GM18861 (cell line): Measurements from ENCODE around the gene ZDHHC17.
"Not testable (repeated sequence)": the region's sequence is repeated elsewhere in the genome, so short reads cannot be mapped to it uniquely, and the experiment has no call there.

Experiments
- ATAC-seq: cut with Tn5 transposase; IDR thresholded peaks from one replicate; pipeline ENCODE4 v1.9.1; 2021; ENCODE audit not compliant: unreplicated experiment

The ZDHHC17 gene

DNA sequence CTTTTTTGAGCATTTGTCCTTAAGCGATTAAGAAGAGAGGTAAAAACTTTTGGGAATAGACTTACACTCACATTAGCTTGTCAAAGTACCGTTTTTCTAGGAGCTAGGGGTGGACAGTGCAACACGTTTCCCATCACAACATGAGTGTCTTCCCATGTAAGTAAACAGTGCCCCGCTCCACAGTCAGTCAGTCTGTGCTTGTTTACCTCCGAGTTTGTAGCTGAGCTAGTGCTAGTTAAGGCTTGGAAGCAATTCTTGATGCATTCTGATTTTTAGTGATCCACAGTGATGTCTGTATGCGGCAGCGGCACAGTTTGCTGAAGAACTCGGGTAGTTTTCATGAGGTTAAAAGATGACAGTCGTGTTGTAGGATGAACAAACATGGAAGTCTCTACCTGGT is 941 bp downstream of the ZDHHC17 start:
- no peak for ATAC-seq

DNA sequence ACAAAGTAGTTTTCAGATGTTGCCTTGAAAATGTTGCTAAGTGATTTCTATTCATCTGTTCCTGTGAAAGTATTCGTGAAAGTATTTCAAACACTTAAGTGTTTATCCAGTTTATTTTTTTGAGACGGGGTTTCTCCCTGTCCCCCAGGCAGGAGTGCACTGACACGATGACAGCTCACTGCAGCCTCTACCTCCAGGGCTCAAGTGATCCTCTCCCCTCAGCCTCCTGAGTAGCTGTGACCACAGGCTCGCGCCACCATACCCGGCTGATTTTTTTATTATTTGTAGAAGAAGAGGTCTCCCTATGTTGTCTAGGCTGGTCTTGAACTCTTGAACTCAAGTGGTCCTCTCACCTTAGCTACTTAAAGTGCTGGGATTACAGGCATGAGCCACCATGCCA is 1.7 kb downstream of the ZDHHC17 start:
- ATAC-seq, result no peak

DNA sequence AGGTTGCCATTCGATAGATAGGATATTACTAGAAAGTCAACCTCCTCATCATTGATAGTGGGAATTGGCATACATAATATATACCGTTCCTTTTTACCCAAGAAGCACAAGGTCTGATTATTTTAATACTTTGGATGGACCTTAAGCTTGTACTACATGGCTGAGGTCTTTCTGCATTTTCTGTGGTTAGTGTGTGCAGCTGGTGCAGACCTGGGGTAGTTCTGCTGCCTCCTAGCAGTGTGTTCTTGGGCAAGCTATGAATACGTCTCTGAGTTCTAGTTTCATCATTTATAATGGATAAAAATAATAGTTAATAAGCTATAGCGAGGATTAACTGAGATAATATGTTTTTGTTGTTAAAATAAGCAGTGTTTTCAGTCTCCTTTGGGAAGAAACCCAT is 2.2 kb downstream of the ZDHHC17 start:
- no peak for ATAC-seq

DNA sequence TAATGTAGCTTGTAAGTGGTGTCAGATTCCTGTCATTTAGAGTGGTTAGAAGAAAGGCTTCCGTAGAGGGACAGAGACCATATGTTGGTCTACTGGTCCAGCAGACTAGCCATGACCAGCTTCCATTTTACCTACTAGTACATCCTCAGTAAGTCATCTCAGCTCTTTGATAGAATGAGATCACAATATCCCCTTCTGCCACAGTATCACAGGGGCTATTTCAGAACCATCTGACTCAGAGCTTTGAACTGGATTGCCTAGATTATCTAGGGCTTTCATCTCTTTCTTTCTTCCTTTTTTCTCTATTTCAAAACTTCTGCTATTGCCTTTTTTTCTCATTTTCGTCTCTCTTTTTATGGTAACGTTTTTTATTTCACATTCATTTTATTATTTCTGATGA is 4.7 kb downstream of the ZDHHC17 start:
- no peak for ATAC-seq

DNA sequence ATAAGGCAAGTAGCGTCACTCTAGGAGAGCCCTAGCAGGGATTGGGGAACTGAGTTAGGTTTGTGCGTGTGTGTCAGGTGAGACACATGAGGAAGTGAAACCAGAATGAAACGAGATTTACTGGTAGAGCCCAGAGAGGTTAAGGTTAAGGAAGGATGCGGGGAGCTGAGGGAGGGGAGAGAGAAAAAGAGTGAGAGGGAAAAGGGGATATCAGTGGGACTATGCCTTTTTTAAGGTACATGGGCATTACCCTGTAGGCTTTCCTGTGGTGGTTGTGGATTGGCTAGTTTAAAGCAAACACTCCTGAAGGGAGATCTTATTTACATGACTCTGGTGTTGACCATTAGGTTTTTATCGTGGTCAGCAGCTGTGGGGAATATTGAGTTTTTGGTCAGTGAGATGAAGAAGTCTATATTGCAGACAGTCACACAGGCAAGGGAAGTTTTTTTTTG is 13.9 kb downstream of the ZDHHC17 start:
- ATAC-seq, result peak; percentile 100

DNA sequence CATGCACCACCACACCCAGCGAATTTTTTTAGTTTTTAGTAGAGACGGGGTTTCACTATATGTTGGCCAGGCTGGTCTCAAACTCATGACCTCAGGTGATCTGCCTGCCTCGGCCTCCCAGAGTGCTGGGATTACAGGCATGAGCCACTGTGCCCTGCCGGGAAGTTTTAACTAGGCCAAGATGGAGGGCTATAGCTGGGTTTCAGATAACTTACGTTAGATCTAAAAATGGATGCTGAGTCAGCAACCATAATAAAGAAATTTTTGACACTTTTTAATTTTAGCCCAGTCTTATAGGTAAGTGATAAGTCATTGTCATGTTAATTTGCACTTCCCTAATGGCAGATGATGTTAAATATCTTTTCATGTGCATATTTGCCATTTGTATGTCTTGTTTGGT is 14.4 kb downstream of the ZDHHC17 start:
- ATAC-seq, result no peak

DNA sequence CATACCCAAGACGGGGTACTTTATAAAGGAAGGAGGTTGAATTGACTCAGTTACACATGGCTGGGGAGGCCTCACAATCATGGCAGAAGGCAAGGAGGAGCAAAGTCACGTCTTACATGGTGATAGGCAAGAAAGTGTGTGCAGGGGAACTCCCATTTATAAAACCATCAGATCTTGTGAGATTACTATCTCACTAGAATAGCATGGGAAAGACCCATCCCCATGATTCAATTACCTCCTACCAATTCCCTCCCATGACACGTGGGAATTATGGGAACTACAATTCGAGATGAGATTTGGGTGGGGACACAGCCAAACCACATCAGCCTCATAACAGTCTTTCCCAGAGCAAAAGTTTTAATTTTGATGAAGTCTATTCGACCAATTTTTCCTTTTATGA is 15.4 kb downstream of the ZDHHC17 start:
- ATAC-seq, result not testable (repeated sequence)

DNA sequence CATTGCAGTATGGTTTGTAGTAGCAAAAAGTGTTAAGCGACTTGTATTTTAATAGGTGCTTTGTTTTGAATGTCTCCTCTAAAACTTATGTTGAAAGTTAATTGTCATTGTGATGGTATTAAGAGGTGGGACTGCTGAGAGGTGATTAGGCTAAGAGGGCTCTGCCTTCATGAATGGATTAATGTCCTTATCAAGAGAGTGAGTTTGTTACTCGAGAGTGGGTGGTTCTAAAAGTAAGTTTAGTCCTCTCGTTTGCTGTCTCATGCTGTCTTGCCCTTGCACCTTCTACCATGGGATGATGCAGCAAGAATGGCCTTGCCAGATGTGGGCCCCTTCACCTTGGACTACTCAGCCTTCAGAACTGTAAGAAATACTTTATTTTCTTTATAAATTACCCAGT is 17.4 kb downstream of the ZDHHC17 start:
- ATAC-seq, result no peak

DNA sequence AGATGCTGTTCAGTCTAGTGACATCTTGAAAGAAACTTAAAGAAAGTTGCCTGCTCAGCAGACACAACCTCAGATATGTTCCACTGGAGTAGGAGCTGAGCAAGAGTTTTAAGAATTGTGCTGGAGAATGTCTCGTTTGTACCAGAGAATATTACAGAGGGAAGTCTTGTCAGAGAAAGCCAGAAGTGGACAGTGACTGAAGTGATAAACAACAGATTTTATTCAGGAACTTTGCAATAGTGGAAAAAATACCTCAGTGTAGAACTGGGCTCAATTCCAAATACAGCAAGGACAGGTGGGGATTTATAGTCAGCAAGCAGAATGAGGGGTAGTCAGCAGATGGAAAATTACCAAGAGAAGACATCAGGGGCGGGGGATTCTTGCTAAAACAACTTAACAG is 18.6 kb downstream of the ZDHHC17 start:
- no peak for ATAC-seq

DNA sequence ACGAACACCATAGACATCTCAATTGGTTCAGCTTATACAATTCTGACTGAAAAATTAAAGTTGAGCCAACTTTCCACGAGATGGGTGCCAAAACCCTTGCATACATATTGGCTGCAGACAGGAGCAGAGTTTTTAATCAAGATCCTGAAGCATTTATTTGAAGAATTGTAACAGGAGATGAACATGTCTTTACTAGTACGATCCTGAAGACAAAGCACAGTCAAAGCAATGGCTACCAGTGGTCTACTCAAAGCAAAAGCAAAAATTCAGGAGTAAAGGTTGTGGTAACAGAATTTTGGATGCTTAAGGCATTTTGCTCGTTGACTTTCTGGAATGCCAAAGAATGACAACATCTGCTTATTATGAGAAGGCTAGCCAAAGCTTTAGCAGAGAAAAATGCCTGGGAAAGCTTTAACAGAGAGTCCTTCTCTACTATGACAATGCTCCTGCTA is 20.7 kb downstream of the ZDHHC17 start:
- no peak for ATAC-seq

DNA sequence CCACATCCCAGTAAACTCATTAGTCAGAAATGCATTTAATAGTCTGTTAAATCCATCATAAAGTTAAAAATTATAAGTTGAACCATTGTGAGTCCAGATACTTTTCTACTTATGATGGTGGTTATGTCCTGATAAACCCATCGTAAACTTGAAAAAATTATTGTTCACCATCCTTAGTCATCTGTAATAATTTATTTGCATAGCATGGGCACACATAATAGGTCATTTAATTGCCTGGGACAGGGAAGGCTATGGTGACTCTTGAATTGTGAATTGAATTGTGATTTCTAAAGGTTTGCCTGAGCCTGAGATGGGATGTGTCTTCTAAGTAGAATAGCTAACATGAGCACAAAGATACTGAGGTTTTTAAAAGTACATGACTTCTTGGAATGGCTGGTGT is 21.5 kb downstream of the ZDHHC17 start:
- ATAC-seq, result no peak

DNA sequence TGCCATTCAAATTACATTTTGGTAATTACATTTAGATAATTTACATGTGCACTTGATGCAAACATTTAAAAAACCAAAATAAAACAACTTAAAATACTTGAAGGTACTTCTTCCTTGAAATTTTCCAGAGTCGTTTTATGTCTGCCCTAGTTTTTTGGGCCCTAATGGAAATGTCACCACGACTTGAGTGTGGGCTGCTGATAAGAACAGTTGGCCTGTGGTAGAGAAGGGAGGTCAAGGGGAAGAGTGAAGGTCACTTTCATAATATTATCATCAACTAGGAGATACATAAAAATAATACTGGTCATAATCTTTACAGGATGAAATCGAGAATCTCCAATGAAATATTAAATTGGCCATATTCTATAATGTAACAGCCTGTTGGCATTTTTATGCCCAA is 23.1 kb downstream of the ZDHHC17 start:
- ATAC-seq, result no peak

DNA sequence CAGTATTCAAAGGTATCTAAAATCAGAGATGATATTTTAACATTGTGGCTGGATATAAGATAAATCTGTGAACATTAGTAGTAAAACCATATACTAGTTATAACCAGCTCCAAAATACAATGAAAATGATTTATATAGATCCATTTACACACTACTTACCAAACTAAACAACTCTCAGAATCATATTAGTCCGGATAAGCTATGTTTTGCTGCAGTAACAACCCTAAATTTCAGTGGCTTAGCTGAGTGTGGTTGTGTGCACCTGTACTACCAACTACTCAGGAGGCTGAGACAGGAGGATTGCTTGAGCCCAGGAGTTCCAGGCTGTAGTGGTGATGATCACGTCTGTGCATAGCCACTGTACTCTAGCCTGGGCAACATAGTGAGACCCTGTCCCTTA is 23.8 kb downstream of the ZDHHC17 start:
- ATAC-seq, result no peak

DNA sequence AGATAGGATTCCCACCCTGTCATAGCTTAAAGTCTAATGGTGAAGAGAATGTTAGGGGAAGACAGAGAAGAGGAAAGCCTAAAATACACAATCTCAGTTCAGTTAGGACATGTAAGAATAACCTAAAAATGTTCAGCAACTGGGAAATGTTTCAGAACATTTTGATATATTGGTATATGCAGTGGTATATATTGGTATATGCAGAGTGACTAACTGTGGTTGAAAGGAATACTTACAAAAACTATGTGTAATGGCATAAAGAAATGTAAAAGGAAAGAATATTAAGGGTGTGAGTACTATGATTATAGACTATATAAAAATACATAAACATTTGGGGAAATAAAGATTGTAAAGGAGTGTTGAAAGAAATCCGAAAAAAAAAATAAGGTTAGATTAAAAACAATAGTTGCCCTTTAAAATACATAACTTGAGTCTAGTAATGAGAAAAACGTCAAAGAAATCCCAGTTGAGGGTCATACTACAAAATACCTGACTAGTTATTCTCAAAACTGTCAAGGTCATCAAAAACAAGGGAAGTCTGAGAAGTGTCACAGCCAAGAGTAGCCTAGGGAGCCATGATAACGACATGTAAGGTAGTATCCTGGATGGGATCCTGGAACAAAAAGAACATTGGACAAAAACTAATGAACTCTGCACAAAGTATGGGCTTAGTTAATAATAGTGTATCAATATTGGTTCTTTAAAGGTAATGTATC is 25.6 kb downstream of the ZDHHC17 start:
- no peak for ATAC-seq

DNA sequence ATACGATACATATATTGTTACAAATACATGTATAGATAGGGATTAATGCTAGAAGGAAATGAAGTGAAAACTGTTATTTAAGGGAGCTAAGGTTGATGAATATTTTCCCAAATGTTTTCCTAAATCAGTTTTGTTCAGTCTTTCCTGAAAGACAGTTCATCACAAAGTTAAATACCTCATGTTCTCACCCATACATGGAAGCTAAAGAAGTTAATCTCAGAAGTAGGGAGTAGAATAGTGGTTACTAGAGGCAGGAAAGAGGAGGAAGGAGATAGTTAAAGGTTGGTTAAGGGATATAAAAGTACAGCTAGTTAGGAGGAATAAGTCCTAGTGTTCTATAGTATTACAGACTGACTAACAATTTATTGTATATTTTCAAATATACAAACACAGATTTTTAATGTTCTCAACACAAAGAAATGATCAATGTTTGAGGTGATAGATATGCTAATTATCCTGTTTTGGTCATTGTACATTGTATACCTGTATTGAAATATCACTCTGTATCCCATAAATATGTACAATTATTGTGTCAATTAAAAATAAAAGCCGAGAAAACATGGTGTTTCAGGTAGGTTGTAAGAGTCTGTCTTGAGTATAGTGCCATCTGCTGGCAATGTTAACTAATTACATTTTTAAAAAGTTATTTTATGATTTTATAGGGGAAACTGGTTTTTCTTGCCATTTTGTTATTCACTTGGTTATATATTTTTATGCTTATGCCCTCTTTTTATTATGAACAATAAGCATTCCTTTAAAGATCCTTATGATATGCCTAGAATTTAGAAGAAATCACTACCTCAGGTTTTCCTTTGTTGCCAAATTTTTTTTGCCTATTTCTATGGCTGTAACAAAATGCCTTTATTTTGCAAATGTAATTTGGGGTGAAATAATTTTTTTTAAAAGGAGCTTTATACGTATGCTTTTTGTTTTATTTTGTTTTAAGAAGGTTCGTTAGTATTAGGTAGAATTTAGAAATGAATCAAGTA is 26.9 kb downstream of the ZDHHC17 start:
- ATAC-seq, result no peak

DNA sequence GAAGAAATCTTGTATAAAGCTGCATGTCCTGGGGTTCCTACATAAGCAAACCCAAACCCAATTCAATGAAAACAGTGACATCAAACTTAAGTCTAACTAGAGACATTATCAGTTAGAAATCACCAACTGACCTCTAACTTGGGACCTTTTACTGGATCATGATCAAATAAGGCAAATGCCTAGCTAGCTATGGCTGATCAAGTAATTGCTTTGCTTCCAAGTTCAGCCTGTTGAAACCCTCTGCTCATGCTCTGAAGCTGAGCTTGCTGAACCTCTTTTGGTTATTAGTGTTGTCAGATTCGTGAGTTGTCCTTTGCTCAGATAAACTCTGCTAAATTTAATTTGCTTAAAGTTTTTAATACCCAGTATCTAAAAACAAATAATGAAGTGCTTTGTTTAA is 28.9 kb downstream of the ZDHHC17 start:
- ATAC-seq, result no peak

DNA sequence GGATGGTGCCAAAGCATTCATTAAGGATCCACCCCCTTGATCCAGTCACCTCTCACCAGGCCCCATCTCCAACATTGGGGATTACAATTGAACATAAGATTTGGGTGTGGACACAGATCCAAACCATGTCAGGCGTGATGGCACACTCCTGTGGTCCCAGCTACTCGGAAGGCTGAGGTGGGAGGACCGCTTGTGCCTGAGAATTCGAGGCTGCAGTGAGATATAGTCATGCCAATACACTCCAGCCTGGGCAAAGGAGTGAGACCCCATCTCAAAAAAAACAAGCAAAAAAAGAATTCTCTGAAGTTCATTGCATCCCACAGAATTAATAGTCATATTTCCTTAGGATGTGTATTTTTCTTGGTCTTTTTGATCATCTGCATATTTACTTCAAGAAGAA is 34.9 kb downstream of the ZDHHC17 start:
- ATAC-seq, result no peak

DNA sequence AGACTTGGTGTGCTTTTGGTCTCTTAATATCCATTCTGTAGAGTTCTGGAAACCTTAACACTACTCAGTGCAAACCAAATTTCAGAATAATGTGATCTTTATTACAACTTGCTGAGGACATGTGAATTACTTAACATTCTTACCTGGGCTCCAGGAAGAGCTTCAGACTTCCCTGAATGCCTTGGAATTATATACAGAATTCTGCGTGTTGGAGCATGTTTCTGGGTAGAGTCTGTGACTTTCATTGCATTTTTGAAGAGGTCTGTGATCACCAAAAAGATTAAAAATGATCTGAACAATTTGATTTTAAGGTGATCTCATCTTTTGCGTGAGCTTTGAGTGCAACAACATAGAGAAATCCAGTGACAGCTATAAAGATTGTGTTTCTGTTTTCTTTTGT is 35.4 kb downstream of the ZDHHC17 start:
- ATAC-seq, result no peak

DNA sequence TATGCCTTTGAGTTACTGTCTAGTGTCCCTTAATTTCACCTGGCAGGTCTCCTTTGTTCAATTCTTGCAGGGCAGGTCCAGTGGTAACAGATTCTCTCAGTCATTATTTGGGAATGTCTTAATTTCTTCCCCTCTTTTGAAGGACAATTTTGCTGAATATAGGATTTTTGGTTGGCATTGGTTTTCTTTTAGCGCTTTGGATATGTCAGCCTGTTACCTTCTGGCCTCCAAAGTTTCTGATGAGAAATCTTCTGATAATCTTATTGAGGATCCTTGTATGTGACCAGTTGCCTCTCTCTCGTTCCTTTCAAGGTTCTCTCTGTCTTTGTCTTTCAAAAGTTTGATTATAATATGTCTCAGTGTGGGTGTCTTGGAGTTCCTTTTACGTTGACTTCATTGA is 38.1 kb downstream of the ZDHHC17 start:
- no peak for ATAC-seq

DNA sequence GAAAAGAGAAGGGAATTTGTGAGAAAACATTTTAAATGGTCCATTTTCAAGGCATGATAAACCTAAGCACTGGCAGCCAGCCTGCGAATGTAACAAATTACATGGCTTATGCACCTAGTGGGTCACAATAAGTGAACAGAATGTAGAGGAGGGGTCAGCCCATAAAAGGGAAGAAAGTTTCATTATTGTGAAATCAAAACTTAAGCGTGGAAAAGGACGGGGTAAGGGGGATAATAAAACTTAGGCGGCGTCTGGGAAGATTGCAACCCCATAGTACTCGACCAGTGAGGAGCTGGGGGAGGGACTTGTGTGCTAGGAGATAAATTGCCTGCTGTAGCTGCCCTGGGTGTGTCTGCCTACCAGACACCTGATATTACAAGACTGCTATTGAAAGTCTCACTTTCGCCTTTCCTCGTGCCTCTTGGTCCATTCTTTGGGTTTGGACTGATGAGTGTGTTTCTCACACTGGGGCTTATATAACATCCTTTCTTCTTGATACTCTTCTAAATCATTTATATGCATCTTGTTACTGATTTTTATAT is 40.6 kb downstream of the ZDHHC17 start:
- ATAC-seq, result no peak

DNA sequence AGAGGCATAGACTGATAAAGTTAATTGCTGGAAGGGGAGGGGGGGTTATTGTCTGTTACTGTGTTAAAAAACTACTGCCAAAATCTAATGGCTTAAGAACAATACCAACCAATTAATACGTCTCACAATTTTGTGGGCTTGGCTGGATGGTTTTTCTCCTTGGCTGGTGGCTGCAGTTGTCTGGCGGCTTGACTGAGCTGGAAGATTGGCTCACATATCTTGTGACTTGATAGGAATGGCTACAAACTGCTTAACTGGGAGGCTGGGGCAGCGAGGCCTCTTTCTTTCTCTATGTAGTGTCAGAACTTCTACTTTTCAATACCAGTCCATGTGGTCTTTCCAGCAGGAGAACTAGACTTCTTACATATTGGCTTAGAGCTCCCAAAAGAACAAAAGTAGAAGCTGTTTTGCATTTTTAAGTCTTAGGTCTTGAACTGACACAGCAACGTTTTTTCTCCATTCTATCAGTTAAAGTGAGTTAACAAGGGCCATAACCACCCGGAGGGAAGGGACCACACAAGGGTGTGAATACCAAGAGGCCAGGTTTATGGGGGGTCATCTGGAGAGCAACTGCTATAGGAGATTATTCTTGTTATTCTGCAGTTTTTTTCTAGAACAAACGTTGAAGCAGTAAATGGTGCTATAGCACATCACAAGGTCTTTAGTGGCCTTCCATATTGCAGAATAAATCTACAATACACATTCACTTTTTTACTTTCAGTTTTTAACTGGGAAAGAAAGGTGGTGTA is 46.9 kb downstream of the ZDHHC17 start:
- no peak for ATAC-seq
